ENCODE data around the gene BCKDHB.

The BCKDHB gene

DNA sequence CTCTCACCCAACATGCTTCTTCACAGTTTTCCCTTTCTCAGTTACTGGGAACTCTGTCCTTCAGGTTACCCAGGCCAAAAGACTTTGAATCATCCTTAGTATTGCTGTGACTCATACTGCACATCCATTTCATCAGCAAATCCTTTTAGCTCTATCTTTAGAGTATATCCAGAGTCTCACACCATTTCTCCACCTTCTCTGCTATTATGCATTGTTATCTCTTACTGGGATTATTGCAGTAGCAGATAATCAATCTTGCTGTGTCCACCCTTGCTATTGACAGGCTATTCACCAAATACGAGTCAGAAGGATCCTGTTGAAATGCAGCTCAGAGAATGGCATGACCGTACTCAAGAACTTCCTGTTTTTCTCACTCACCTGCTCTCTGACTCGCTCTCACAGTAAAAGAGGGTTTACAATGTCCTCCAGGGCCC is 57.3 kb downstream of the BCKDHB start:
- no peak overlapping the region for H2AK5ac ChIP-seq (ENCODE audit: low read length)
- H3K14ac ChIP-seq (ENCODE audit: low read length), result no peak overlapping the region
- no peak overlapping the region for H3K4ac ChIP-seq (ENCODE audit: low read depth, low read length)
- DNase-seq, result peak; percentile 12 to 65
- no peaks in the 10 kb centered on the region for H3K79me2 ChIP-seq (ENCODE audit: control insufficient read depth, insufficient read depth, low read length, poor library complexity)
- H3K27me3 ChIP-seq (ENCODE audit: insufficient read depth, low read length), result no peaks in the 10 kb centered on the region
- no peak overlapping the region for H2BK12ac ChIP-seq (ENCODE audit: low read length)
- peaks cover 0 to 8% of the 10 kb centered on the region in 2 experiments for H3K4me1 ChIP-seq (ENCODE audit: control insufficient read depth in 1 of 2, insufficient read depth in 2 of 2, low read length in 2 of 2)
- H4K8ac ChIP-seq (ENCODE audit: low read depth, low read length), result no peak overlapping the region
- H2AFZ ChIP-seq (ENCODE audit: insufficient read depth, low read length, poor library complexity), result no peak overlapping the region
- H3K9me3 ChIP-seq (ENCODE audit: insufficient read depth, low read depth, low read length), result no peaks in the 10 kb centered on the region
- no peak overlapping the region for H3K23ac ChIP-seq (ENCODE audit: low read length)
- WGBS (ENCODE audit: extremely low coverage, insufficient coverage, insufficient read length), result no CpG with 5 or more reads among the region's 3 CpGs
- peak overlapping the region; percentile 30 for H3K27ac ChIP-seq (ENCODE audit: low read depth, low read length)
- H3K4me3 ChIP-seq (ENCODE audit: low read depth, low read length), result no peak overlapping the region
- no peak overlapping the region for H3K9ac ChIP-seq (ENCODE audit: low read length)
- H3K36me3 ChIP-seq (ENCODE audit: control insufficient read depth in 1 of 2, insufficient read depth in 2 of 2, low read length in 2 of 2), result no peaks in the 10 kb centered on the region
- no peaks in the 10 kb centered on the region for H3K79me1 ChIP-seq (ENCODE audit: low read length)
- H3K4me2 ChIP-seq (ENCODE audit: low read length), result peak overlapping the region; percentile 32
- no peak overlapping the region for H2BK5ac ChIP-seq (ENCODE audit: low read depth, low read length, poor library complexity)
- no peak overlapping the region for H2BK120ac ChIP-seq (ENCODE audit: insufficient read depth, low read length, poor library complexity)
- no peak overlapping the region for H4K12ac ChIP-seq (ENCODE audit: low read depth, low read length)
- H3K18ac ChIP-seq (ENCODE audit: low read length), result no peak overlapping the region
- no peak overlapping the region for H4K91ac ChIP-seq (ENCODE audit: low read depth, low read length)

DNA sequence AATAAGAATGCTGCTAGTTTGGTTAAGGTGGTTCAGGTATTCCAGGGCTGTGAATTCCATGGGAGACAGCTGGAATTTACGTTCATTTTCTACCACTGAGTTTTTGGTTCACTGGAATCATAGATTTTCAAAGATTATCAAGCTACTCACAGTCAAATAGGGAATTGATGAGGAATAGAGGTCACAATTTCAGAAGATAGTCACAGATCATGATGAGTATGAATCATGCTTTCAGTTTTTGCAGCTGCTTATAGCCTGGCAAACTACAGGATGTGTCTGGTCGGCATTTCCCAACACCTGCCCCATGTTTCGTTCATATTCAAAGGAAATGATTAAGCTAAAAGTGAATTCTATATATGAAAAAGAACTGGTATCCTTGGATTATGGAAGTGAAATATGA is 58.7 kb downstream of the BCKDHB start:
- Histone ChIP-seq H3K27me3 (ENCODE audit: insufficient read depth, low read length) (no peaks in the 10 kb centered on the region), H3K4me2 (ENCODE audit: low read length) (no peak overlapping the region), H3K4ac (ENCODE audit: low read depth, low read length) (no peak overlapping the region), H3K4me3 (ENCODE audit: low read depth, low read length) (no peak overlapping the region), H3K9ac (ENCODE audit: low read length) (no peak overlapping the region), H2BK5ac (ENCODE audit: low read depth, low read length, poor library complexity) (no peak overlapping the region), H3K18ac (ENCODE audit: low read length) (no peak overlapping the region), H3K79me2 (ENCODE audit: control insufficient read depth, insufficient read depth, low read length, poor library complexity) (no peaks in the 10 kb centered on the region), H4K12ac (ENCODE audit: low read depth, low read length) (no peak overlapping the region), H3K9me3 (ENCODE audit: insufficient read depth, low read depth, low read length) (no peaks in the 10 kb centered on the region), H3K27ac (ENCODE audit: low read depth, low read length) (no peak overlapping the region), H3K4me1 (ENCODE audit: control insufficient read depth in 1 of 2, insufficient read depth in 2 of 2, low read length in 2 of 2) (peaks cover 0 to 8% of the 10 kb centered on the region in 2 experiments), H3K79me1 (ENCODE audit: low read length) (no peaks in the 10 kb centered on the region), H2AK5ac (ENCODE audit: low read length) (no peak overlapping the region), H3K14ac (ENCODE audit: low read length) (no peak overlapping the region), H3K36me3 (ENCODE audit: control insufficient read depth in 1 of 2, insufficient read depth in 2 of 2, low read length in 2 of 2) (no peaks in the 10 kb centered on the region), H4K91ac (ENCODE audit: low read depth, low read length) (no peak overlapping the region), H4K8ac (ENCODE audit: low read depth, low read length) (no peak overlapping the region), H3K23ac (ENCODE audit: low read length) (no peak overlapping the region), H2BK12ac (ENCODE audit: low read length) (no peak overlapping the region), H2AFZ (ENCODE audit: insufficient read depth, low read length, poor library complexity) (no peak overlapping the region), H2BK120ac (ENCODE audit: insufficient read depth, low read length, poor library complexity) (no peak overlapping the region)
- WGBS (ENCODE audit: extremely low coverage, insufficient coverage, insufficient read length), result no CpG with 5 or more reads among the region's 3 CpGs
- DNase-seq, result peak in 1 of 2 donors; percentile 58

DNA sequence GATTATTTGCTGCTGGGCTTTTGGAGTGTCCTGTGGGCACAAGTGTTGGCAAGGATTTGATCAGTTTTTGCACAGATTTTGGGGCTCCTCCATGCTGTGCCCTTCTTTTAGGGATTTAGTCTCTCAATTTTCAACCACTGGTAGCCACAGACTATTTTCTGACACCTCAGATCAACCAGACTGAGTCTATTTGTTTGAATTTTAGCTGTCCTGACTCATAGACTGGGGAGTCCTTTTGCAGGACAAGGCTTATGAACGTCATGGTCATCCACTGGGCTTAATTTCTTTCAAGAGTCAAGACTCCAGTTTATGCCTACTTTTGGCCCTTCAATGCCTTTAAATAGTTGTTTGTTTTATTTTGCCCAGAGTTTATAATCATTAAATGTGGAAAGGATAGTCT is 59.3 kb downstream of the BCKDHB start:
- H3K9ac ChIP-seq (ENCODE audit: low read length), result no peak overlapping the region
- H3K4me2 ChIP-seq (ENCODE audit: low read length), result no peak overlapping the region
- H3K4ac ChIP-seq (ENCODE audit: low read depth, low read length), result no peak overlapping the region
- no peaks in the 10 kb centered on the region for H3K79me1 ChIP-seq (ENCODE audit: low read length)
- no CpG with 5 or more reads among the region's 1 CpG for WGBS (ENCODE audit: extremely low coverage, insufficient coverage, insufficient read length)
- no peak overlapping the region for H4K91ac ChIP-seq (ENCODE audit: low read depth, low read length)
- no peak overlapping the region for H3K23ac ChIP-seq (ENCODE audit: low read length)
- H3K9me3 ChIP-seq (ENCODE audit: insufficient read depth, low read depth, low read length), result no peaks in the 10 kb centered on the region
- no peak for DNase-seq
- H4K12ac ChIP-seq (ENCODE audit: low read depth, low read length), result no peak overlapping the region
- no peaks in the 10 kb centered on the region for H3K27me3 ChIP-seq (ENCODE audit: insufficient read depth, low read length)
- no peak overlapping the region for H2BK5ac ChIP-seq (ENCODE audit: low read depth, low read length, poor library complexity)
- H4K8ac ChIP-seq (ENCODE audit: low read depth, low read length), result no peak overlapping the region
- H3K4me1 ChIP-seq (ENCODE audit: control insufficient read depth in 1 of 2, insufficient read depth in 2 of 2, low read length in 2 of 2), result peaks cover 0 to 8% of the 10 kb centered on the region in 2 experiments
- H3K27ac ChIP-seq (ENCODE audit: low read depth, low read length), result no peak overlapping the region
- no peak overlapping the region for H3K14ac ChIP-seq (ENCODE audit: low read length)
- H3K79me2 ChIP-seq (ENCODE audit: control insufficient read depth, insufficient read depth, low read length, poor library complexity), result no peaks in the 10 kb centered on the region
- no peak overlapping the region for H2AFZ ChIP-seq (ENCODE audit: insufficient read depth, low read length, poor library complexity)
- H3K18ac ChIP-seq (ENCODE audit: low read length), result no peak overlapping the region
- H3K36me3 ChIP-seq (ENCODE audit: control insufficient read depth in 1 of 2, insufficient read depth in 2 of 2, low read length in 2 of 2), result no peaks in the 10 kb centered on the region
- no peak overlapping the region for H2AK5ac ChIP-seq (ENCODE audit: low read length)
- no peak overlapping the region for H3K4me3 ChIP-seq (ENCODE audit: low read depth, low read length)
- H2BK120ac ChIP-seq (ENCODE audit: insufficient read depth, low read length, poor library complexity), result no peak overlapping the region
- H2BK12ac ChIP-seq (ENCODE audit: low read length), result no peak overlapping the region

DNA sequence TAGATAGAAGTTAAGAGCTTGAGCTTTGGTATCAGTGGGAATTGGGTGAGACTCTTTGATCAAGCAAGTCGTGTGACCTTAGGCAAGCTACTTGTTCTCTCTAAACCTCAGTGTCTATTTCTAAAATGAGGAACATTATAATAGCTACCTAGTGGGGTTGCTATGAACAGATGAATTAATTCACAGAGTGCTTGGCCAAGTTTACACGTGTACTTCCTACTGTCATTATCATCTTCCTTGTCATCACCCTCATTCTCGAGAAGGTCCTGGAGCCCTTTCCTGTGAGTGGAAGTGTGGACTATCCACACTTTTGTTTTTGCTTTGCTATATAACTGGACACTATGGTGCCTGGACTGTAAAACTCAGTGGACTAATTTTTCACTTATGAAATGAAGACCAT is 64.0 kb downstream of the BCKDHB start:
- Histone ChIP-seq H3K36me3 (ENCODE audit: control insufficient read depth in 1 of 2, insufficient read depth in 2 of 2, low read length in 2 of 2) (peaks cover 0 to 3% of the 10 kb centered on the region in 2 experiments), H3K4me3 (ENCODE audit: low read depth, low read length) (no peak overlapping the region), H2BK5ac (ENCODE audit: low read depth, low read length, poor library complexity) (no peak overlapping the region), H3K27me3 (ENCODE audit: insufficient read depth, low read length) (no peaks in the 10 kb centered on the region), H2BK120ac (ENCODE audit: insufficient read depth, low read length, poor library complexity) (no peak overlapping the region), H4K91ac (ENCODE audit: low read depth, low read length) (no peak overlapping the region), H3K4ac (ENCODE audit: low read depth, low read length) (no peak overlapping the region), H2BK12ac (ENCODE audit: low read length) (no peak overlapping the region), H3K14ac (ENCODE audit: low read length) (no peak overlapping the region), H3K4me1 (ENCODE audit: control insufficient read depth in 1 of 2, insufficient read depth in 2 of 2, low read length in 2 of 2) (no peaks in the 10 kb centered on the region), H3K79me2 (ENCODE audit: control insufficient read depth, insufficient read depth, low read length, poor library complexity) (no peaks in the 10 kb centered on the region), H4K12ac (ENCODE audit: low read depth, low read length) (no peak overlapping the region), H3K4me2 (ENCODE audit: low read length) (no peak overlapping the region), H3K18ac (ENCODE audit: low read length) (no peak overlapping the region), H4K8ac (ENCODE audit: low read depth, low read length) (no peak overlapping the region), H3K9me3 (ENCODE audit: insufficient read depth, low read depth, low read length) (no peaks in the 10 kb centered on the region), H3K23ac (ENCODE audit: low read length) (no peak overlapping the region), H3K9ac (ENCODE audit: low read length) (no peak overlapping the region), H3K79me1 (ENCODE audit: low read length) (no peaks in the 10 kb centered on the region), H2AFZ (ENCODE audit: insufficient read depth, low read length, poor library complexity) (no peak overlapping the region), H2AK5ac (ENCODE audit: low read length) (no peak overlapping the region), H3K27ac (ENCODE audit: low read depth, low read length) (no peak overlapping the region)
- WGBS (ENCODE audit: extremely low coverage, insufficient coverage, insufficient read length), result no CpG with 5 or more reads among the region's 3 CpGs
- DNase-seq, result no peak
